A673 (cell line): ENCODE measurements around the gene ATP8A2. TPM values are rescaled to one million over a fixed set of nuclear protein-coding genes. Genes with fewer than 3 reads are reported as not detected.

Experiments used
- BruUV-seq: library from RNA; stranded (reverse); fragments of 400-500 nt; replicated peaks from 2 replicates; lab custom pipeline; 2021; lab: Mats Ljungman, UMichigan
- CTCF ChIA-PET: fragments of 300-600 bp; sonication (Branson Sonifier 250); formaldehyde crosslinking; loops from one replicate; lab custom pipeline; 2022; ENCODE audit warnings: antibody characterized with exemption; lab: Charles Lee
- POLR2A ChIA-PET: fragments of 300-600 bp; sonication (Branson Sonifier 250); formaldehyde crosslinking; loops from one replicate; lab custom pipeline; 2022; ENCODE audit warnings: antibody characterized with exemption; ENCODE audit not compliant: low non-redundant PET; lab: Charles Lee
- DNase-seq: peaks from one replicate; pipeline ENCODE4 v3.0.0-alpha.2; 2015; ENCODE audit warnings: low spot score
- H3K27ac ChIP-seq: fragments of 200-600 bp; sonication (generic); 2 replicates; pipeline ENCODE4 v1.5.1; 2016; ENCODE audit warnings: mixed run types, low read depth, mild to moderate bottlenecking, mixed read lengths, antibody characterized with exemption, low read length; ENCODE audit not compliant: poor library complexity, severe bottlenecking
- H3K27me3 ChIP-seq: fragments of 200-600 bp; sonication (generic); replicated peaks from 2 replicates; pipeline ENCODE4 v1.6.1; 2017; ENCODE audit warnings: mixed run types, low read depth, mild to moderate bottlenecking, mixed read lengths, antibody characterized with exemption, low read length; ENCODE audit not compliant: insufficient read depth, poor library complexity
- H3K36me3 ChIP-seq: fragments of 200-600 bp; sonication (generic); 2 replicates; pipeline ENCODE4 v1.6.1; 2016; ENCODE audit warnings: mixed run types, mild to moderate bottlenecking, mixed read lengths, antibody characterized with exemption, low read length; ENCODE audit not compliant: insufficient read depth, poor library complexity, severe bottlenecking
- H3K4me1 ChIP-seq: fragments of 200-600 bp; sonication (generic); 2 replicates; pipeline ENCODE4 v1.6.1; 2017; ENCODE audit warnings: mixed run types, mild to moderate bottlenecking, mixed read lengths, antibody characterized with exemption, low read length; ENCODE audit not compliant: insufficient read depth, poor library complexity, severe bottlenecking
- H3K4me3 ChIP-seq: fragments of 200-600 bp; sonication (generic); 2 replicates; pipeline ENCODE4 v1.5.1; 2016; ENCODE audit warnings: low read depth, mixed run types, mild to moderate bottlenecking, mixed read lengths, low read length; ENCODE audit not compliant: poor library complexity, severe bottlenecking
- H3K9me3 ChIP-seq: fragments of 200-600 bp; sonication (generic); 2 replicates; pipeline ENCODE4 v1.6.1; 2016; ENCODE audit warnings: mixed run types, low read depth, mild to moderate bottlenecking, mixed read lengths, antibody characterized with exemption, low read length; ENCODE audit not compliant: poor library complexity, severe bottlenecking
- EZH2 ChIP-seq: fragments of 200-600 bp; sonication (generic); IDR thresholded peaks from 2 replicates; pipeline ENCODE4 v1.6.1; 2017; ENCODE audit warnings: borderline replicate concordance, low read depth, mild to moderate bottlenecking, mixed read lengths, antibody characterized with exemption, low read length; ENCODE audit not compliant: poor library complexity, severe bottlenecking
- intact Hi-C: fragments of 100-400 bp; cut with micrococcal nuclease; formaldehyde crosslinking; loops from one replicate; pipeline ENCODE4 v1.10.0; 2022; ENCODE audit not compliant: unreplicated experiment
- total RNA-seq: library from RNA; stranded (reverse); gene quantifications from 2 replicates; pipeline ENCODE4 v1.2.3, GENCODE V29; 2021
- TF ChIP-seq, protein P1 (sequence below): fragments of 300-800, 200-600 bp; sonication (generic); conservative IDR thresholded peaks from 2 replicates; pipeline ENCODE4 v1.5.1; 2017; ENCODE audit warnings: low read depth, mild to moderate bottlenecking, antibody characterized with exemption, low read length, moderate library complexity, mixed read lengths

ATP8A2 gene
- total RNA-seq, 1 experiment from 2014 or later: 0.92 TPM

- H3K4me1 ChIP-seq: no peaks in the 10 kb centered on the region
- intact Hi-C loops: no loop called here
- H3K4me3 ChIP-seq: no peak overlapping the region
- no peak overlapping the region for H3K27ac ChIP-seq
- no TSS peak for BruUV-seq
- H3K27me3 ChIP-seq: no peaks in the 10 kb centered on the region
- TF ChIP-seq, protein P1, sequence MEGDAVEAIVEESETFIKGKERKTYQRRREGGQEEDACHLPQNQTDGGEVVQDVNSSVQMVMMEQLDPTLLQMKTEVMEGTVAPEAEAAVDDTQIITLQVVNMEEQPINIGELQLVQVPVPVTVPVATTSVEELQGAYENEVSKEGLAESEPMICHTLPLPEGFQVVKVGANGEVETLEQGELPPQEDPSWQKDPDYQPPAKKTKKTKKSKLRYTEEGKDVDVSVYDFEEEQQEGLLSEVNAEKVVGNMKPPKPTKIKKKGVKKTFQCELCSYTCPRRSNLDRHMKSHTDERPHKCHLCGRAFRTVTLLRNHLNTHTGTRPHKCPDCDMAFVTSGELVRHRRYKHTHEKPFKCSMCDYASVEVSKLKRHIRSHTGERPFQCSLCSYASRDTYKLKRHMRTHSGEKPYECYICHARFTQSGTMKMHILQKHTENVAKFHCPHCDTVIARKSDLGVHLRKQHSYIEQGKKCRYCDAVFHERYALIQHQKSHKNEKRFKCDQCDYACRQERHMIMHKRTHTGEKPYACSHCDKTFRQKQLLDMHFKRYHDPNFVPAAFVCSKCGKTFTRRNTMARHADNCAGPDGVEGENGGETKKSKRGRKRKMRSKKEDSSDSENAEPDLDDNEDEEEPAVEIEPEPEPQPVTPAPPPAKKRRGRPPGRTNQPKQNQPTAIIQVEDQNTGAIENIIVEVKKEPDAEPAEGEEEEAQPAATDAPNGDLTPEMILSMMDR: no peak
- TF ChIP-seq EZH2: no peak
- DNase-seq: no peak
- CTCF ChIA-PET: no interaction called here
- no peaks in the 10 kb centered on the region for H3K36me3 ChIP-seq
- H3K9me3 ChIP-seq: no peaks in the 10 kb centered on the region
- POLR2A ChIA-PET: no interaction called here
Observed at GRCh38 chr13:25397763-25398162, 26.0 kb downstream of the ATP8A2 start.

DNA sequence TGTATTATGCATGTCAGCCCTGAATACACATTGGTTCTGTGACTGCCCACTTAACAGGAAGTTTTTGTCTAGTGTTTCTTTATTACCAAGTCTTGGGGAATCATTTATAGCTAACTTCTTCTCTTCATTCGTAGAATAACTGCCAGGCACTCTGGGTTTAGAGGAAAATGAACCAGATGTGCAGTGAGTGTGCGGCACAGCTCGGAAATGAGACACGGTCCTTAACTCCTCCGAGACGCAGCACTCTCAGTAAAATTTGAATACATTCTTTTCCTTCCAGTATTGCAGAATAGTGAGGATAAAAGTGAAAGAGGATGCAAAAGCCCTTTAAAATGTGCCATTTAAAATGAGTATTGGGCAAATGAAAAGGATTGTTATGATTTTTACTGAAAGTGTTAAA lies 29.2 kb downstream of the ATP8A2 start:
- ChIA-PET CTCF (no interaction called here), POLR2A (no interaction called here)
- no peaks in the 10 kb centered on the region for H3K27me3 ChIP-seq
- TF ChIP-seq, protein P1: no peak
- no peak for TF ChIP-seq EZH2
- no peak for DNase-seq
- H3K4me3 ChIP-seq: no peak overlapping the region
- H3K9me3 ChIP-seq: no peaks in the 10 kb centered on the region
- no peaks in the 10 kb centered on the region for H3K4me1 ChIP-seq
- BruUV-seq: no TSS peak
- H3K27ac ChIP-seq: no peak overlapping the region
- intact Hi-C loops: no loop called here
- no peaks in the 10 kb centered on the region for H3K36me3 ChIP-seq

GRCh38 chr13:25401958-25402357 lies 30.2 kb downstream of the ATP8A2 start:
- no peaks in the 10 kb centered on the region for H3K9me3 ChIP-seq
- no peak overlapping the region for H3K27ac ChIP-seq
- H3K4me1 ChIP-seq: no peaks in the 10 kb centered on the region
- intact Hi-C loops: no loop called here
- H3K27me3 ChIP-seq: no peaks in the 10 kb centered on the region
- H3K4me3 ChIP-seq: no peak overlapping the region
- no peaks in the 10 kb centered on the region for H3K36me3 ChIP-seq
- BruUV-seq: no TSS peak
- TF ChIP-seq, protein P1: no peak
- no peak for TF ChIP-seq EZH2
- POLR2A ChIA-PET: no interaction called here
- DNase-seq: no peak
- CTCF ChIA-PET: no interaction called here
